K562 (cell line): Measurements from ENCODE around the gene ANXA7. TPM values are rescaled to one million over a fixed set of nuclear protein-coding genes. Genes with fewer than 3 reads are reported as not detected.

Experiments
- ATAC-seq: fragments of 200-7000 bp; cut with Tn5 transposase; 3 replicates; pipeline ENCODE4 v1.9.1; 2020; ENCODE audit warnings: moderate library complexity
- BruUV-seq: library from RNA; stranded (reverse); fragments of 400-500 nt; replicated peaks from 2 replicates; lab custom pipeline; 2021; lab: Mats Ljungman, UMichigan
- CTCF ChIA-PET: fragments of 300-600 bp; formaldehyde crosslinking; extraction: SDS; loops from one replicate; lab custom pipeline; 2021; ENCODE audit warnings: low intra/inter-chr PET ratio; lab: Yijun Ruan, JAX
- POLR2A ChIA-PET: fragments of 300-600, 350-650 bp; sonication (Branson Sonifier 250); formaldehyde crosslinking; extraction: SDS; loops from one replicate; lab custom pipeline; 2021; ENCODE audit warnings: antibody characterized with exemption, inconsistent platforms; lab: Yijun Ruan, JAX
- DNase-seq, 4 experiments: peaks; one replicate each; pipeline versions ENCODE4 v3.0.0 to v3.0.0-alpha.2; 2011 to 2018; ENCODE audit warnings: low spot score in 3 of 4, mixed read lengths in 3 of 4; ENCODE audit errors: extremely low read depth in 1 of 4
- FAIRE-seq: peaks from 2 replicates; lab custom pipeline; 2011; peaks lifted over from hg19 to GRCh38; lab: Jason Lieb, UNC
- H2AFZ ChIP-seq: 2 replicates; pipeline ENCODE4 v1.6.0; 2011; ENCODE audit warnings: low read depth, low read length, control low read depth, inconsistent platforms
- H3K27ac ChIP-seq: fragments of 200-600 bp; 3 replicates; pipeline ENCODE4 v1.8.0; 2011; ENCODE audit warnings: low read depth, mild to moderate bottlenecking, control low read depth, inconsistent platforms, low read length, moderate library complexity, mixed read lengths; ENCODE audit errors: extremely low read depth
- H3K27me3 ChIP-seq, 2 experiments: fragments of 300-600 bp in 1 of 2; 2 replicates in 1 of 2; 3 replicates in 1 of 2; pipeline versions ENCODE4 v1.6.0 to v1.8.0; 2011; ENCODE audit warnings: inconsistent platforms in 2 of 2, low read length in 2 of 2, mild to moderate bottlenecking in 1 of 2, mixed read lengths in 1 of 2, moderate library complexity in 1 of 2; ENCODE audit not compliant: control insufficient read depth in 2 of 2, insufficient read depth in 2 of 2
- H3K36me3 ChIP-seq: fragments of 300-600 bp; 3 replicates; pipeline ENCODE4 v1.8.0; 2011; ENCODE audit warnings: mild to moderate bottlenecking, low read length, inconsistent platforms; ENCODE audit not compliant: control insufficient read depth, insufficient read depth
- H3K4me1 ChIP-seq, 2 experiments: fragments of 200-600 bp in 1 of 2; replicated peaks in 1 of 2; 2 replicates in 1 of 2; 3 replicates in 1 of 2; pipeline versions ENCODE4 v1.5.1 to v1.8.0; 2011; ENCODE audit warnings: inconsistent platforms in 2 of 2, low read length in 2 of 2, mild to moderate bottlenecking in 1 of 2, mixed read lengths in 1 of 2, moderate library complexity in 1 of 2; ENCODE audit not compliant: control insufficient read depth in 2 of 2, insufficient read depth in 2 of 2
- H3K4me2 ChIP-seq: 2 replicates; pipeline ENCODE4 v1.6.1; 2011; ENCODE audit warnings: low read length, control low read depth, inconsistent platforms, mixed read lengths; ENCODE audit not compliant: insufficient read depth
- H3K4me3 ChIP-seq: fragments of 200-600 bp; sonication (generic), shearing (Covaris generic); 2 replicates; pipeline ENCODE4 v1.5.1; 2016; ENCODE audit warnings: control low read depth, inconsistent platforms
- H3K79me2 ChIP-seq: fragments of 200-600 bp; 3 replicates; pipeline ENCODE4 v1.8.0; 2011; ENCODE audit warnings: low read length, inconsistent platforms; ENCODE audit not compliant: control insufficient read depth, insufficient read depth
- H3K9ac ChIP-seq, 2 experiments: 2 replicates each; pipeline versions ENCODE4 v1.6.0 to v1.6.1; 2011; ENCODE audit warnings: low read depth in 2 of 2, low read length in 2 of 2, control low read depth in 1 of 2, inconsistent platforms in 1 of 2, mild to moderate bottlenecking in 1 of 2, mixed read lengths in 1 of 2; ENCODE audit not compliant: insufficient read depth in 1 of 2
- H3K9me1 ChIP-seq: one replicate; pipeline ENCODE4 v1.6.0; 2011; ENCODE audit warnings: inconsistent platforms, mild to moderate bottlenecking, low read length, moderate library complexity; ENCODE audit not compliant: control insufficient read depth, insufficient read depth
- H3K9me3 ChIP-seq: replicated peaks from 2 replicates; pipeline ENCODE4 v1.5.1; 2011; ENCODE audit warnings: low read depth, low read length, inconsistent platforms; ENCODE audit not compliant: control insufficient read depth, insufficient read depth
- H4K20me1 ChIP-seq: replicated peaks from 2 replicates; pipeline ENCODE4 v1.6.1; 2011; ENCODE audit warnings: low read length, inconsistent platforms, mixed read lengths; ENCODE audit not compliant: control insufficient read depth, insufficient read depth
- ARID1B ChIP-seq: fragments of 450-650 bp; IDR thresholded peaks from 2 replicates; pipeline ENCODE4 v1.6.1; 2016; ENCODE audit warnings: antibody characterized with exemption, mild to moderate bottlenecking, inconsistent platforms
- CBFA2T3 ChIP-seq: fragments of 450-650 bp; IDR thresholded peaks from 2 replicates; pipeline ENCODE4 v1.6.1; 2017
- ERF ChIP-seq: fragments of 450-650 bp; formaldehyde crosslinking; IDR thresholded peaks from 2 replicates; pipeline ENCODE4 v1.4.0; 2020; ENCODE audit warnings: mild to moderate bottlenecking, mixed read lengths
- FOSL1 ChIP-seq: fragments of 200-800 bp; sonication (Bioruptor generic); conservative IDR thresholded peaks from 2 replicates; pipeline ENCODE4 v1.6.1; 2016; ENCODE audit warnings: missing genetic modification characterization, missing compliant biosample characterization
- FUS ChIP-seq: fragments of 200-400 bp; formaldehyde crosslinking; optimal IDR thresholded peaks from 2 replicates; pipeline ENCODE3; 2017; ENCODE audit warnings: low read depth, low read length
- KLF13 ChIP-seq: fragments of 450-650 bp; IDR thresholded peaks from 2 replicates; pipeline ENCODE4 v1.6.1; 2016; ENCODE audit warnings: missing genetic modification characterization, low read depth, mild to moderate bottlenecking, missing compliant biosample characterization, moderate library complexity, borderline replicate concordance
- MAZ ChIP-seq, 2 experiments: fragments of 450-650 bp in 1 of 2; sonication (generic) in 1 of 2; formaldehyde crosslinking; IDR thresholded peaks in 1 of 2; conservative IDR thresholded peaks in 1 of 2; 2 replicates each; pipeline versions ENCODE4 v1.4.0 to v1.5.0; 2020; ENCODE audit warnings: mild to moderate bottlenecking in 1 of 2, missing genetic modification reagents in 1 of 2
- MEF2D ChIP-seq: conservative IDR thresholded peaks from 2 replicates; pipeline ENCODE4 v1.6.1; 2016; ENCODE audit warnings: low read depth, missing genetic modification characterization, missing compliant biosample characterization
- POU5F1 ChIP-seq: fragments of 150-350 bp; IDR thresholded peaks from 2 replicates; pipeline ENCODE4 v1.6.1; 2014; ENCODE audit warnings: borderline replicate concordance, low read length, low read depth, mild to moderate bottlenecking; ENCODE audit not compliant: partially characterized antibody
- RCOR1 ChIP-seq, 2 experiments: IDR thresholded peaks; 2 replicates each; pipeline ENCODE4 v1.6.1; 2012; ENCODE audit warnings: low read depth in 2 of 2, low read length in 2 of 2, borderline replicate concordance in 1 of 2, improper control_type of control experiment in 1 of 2
- TAL1 ChIP-seq: fragments of 450-650 bp; IDR thresholded peaks from 2 replicates; pipeline ENCODE4 v1.6.1; 2016; ENCODE audit warnings: mild to moderate bottlenecking
- TGIF2 ChIP-seq: sonication (generic); formaldehyde crosslinking; IDR thresholded peaks from 2 replicates; pipeline ENCODE4 v1.8.1; 2022; ENCODE audit warnings: mild to moderate bottlenecking, missing genetic modification reagents, moderate library complexity
- TOE1 ChIP-seq, 2 experiments: fragments of 450-650 bp in 1 of 2; sonication (generic) in 1 of 2; formaldehyde crosslinking in 1 of 2; IDR thresholded peaks; 2 replicates each; pipeline versions ENCODE4 v1.7.1 to v1.8.0; 2016 to 2022; ENCODE audit warnings: borderline replicate concordance in 2 of 2, mild to moderate bottlenecking in 2 of 2, antibody characterized with exemption in 1 of 2, inconsistent platforms in 1 of 2, low read depth in 1 of 2, missing genetic modification reagents in 1 of 2, moderate library complexity in 1 of 2
- ZNF134 ChIP-seq: fragments of 250-450 bp; sonication (Bioruptor Pico); conservative IDR thresholded peaks from 2 replicates; pipeline ENCODE4 v1.4.0; 2020
- ZNF644 ChIP-seq: fragments of 200-800 bp; sonication (Bioruptor generic); IDR thresholded peaks from 2 replicates; pipeline ENCODE4 v1.6.1; 2016; ENCODE audit warnings: low read depth, missing genetic modification characterization, missing compliant biosample characterization
- ZNF707 ChIP-seq: fragments of 250-450 bp; sonication (Bioruptor Pico); conservative IDR thresholded peaks from 2 replicates; pipeline ENCODE4 v1.8.0; 2022; ENCODE audit warnings: inconsistent platforms, mild to moderate bottlenecking, moderate library complexity
- WGBS: fragments of 100-300 bp; shearing (Covaris generic); methylation state at CpG from one replicate; pipeline ENCODE4 v1.1.6; 2016; ENCODE audit warnings: low coverage, mixed read lengths; ENCODE audit not compliant: insufficient coverage; ENCODE audit errors: missing lambda C conversion rate; 5-methylcytosine and 5-hydroxymethylcytosine counted together
- in situ Hi-C: fragments of 300-500 bp; cut with MboI; formaldehyde crosslinking; loops from 4 replicates; pipeline ENCODE4 v1.15.0; 2018; ENCODE audit warnings: inconsistent platforms, mixed read lengths
- intact Hi-C: fragments of 100-400 bp; cut with micrococcal nuclease; formaldehyde crosslinking; loops from 2 replicates; pipeline ENCODE4 v1.14.2; 2022
- polyA plus RNA-seq, 8 experiments: library from polyadenylated mRNA; depleted of rRNA in 4 of 8; stranded (reverse) in 5 of 8; unstranded in 3 of 8; fragments of >200 nt; fragmentation: Nextera tagmentation in 2 of 8; fragmentation: Illumina TruSeq in 1 of 8; extraction: Ambion mirVana in 2 of 8; extraction: Trizol in 1 of 8; gene quantifications; 2 replicates each; pipeline versions ENCODE4 v1.2.1 to v1.2.3, GENCODE V29; 2011 to 2014; ENCODE audit warnings: inconsistent platforms in 1 of 8, missing spikeins in 1 of 8
- total RNA-seq, 7 experiments: library from RNA; depleted of rRNA in 6 of 7; stranded (reverse); fragments of >200 nt in 6 of 7; fragmentation: Illumina TruSeq in 2 of 7; extraction: Trizol in 2 of 7; gene quantifications; 2 replicates each; pipeline versions ENCODE4 v1.2.1 to v1.2.3, GENCODE V29; 2011 to 2021; ENCODE audit warnings: low replicate concordance in 1 of 7
- TF ChIP-seq, protein P1 (sequence below): fragments of 450-650 bp; formaldehyde crosslinking; conservative IDR thresholded peaks from 2 replicates; pipeline ENCODE4 v1.4.0; 2022; ENCODE audit warnings: mild to moderate bottlenecking, missing genetic modification characterization
- TF ChIP-seq, protein P2 (sequence below): conservative IDR thresholded peaks from 2 replicates; pipeline ENCODE4 v1.6.1; 2011; ENCODE audit warnings: low read depth, mild to moderate bottlenecking, low read length; ENCODE audit not compliant: control insufficient read depth
- TF ChIP-seq, protein P3 (sequence below): fragments of 250-450 bp; sonication (Bioruptor Pico); IDR thresholded peaks from 2 replicates; pipeline ENCODE4 v1.5.0; 2020; ENCODE audit warnings: mild to moderate bottlenecking

The ANXA7 gene
- total and polyA plus RNA-seq, 9 of the 15 experiments (the other 6 are each of a cell fraction or from before 2014, with no cell fraction given) = 81.6 to 157 (median 122) TPM

DNA sequence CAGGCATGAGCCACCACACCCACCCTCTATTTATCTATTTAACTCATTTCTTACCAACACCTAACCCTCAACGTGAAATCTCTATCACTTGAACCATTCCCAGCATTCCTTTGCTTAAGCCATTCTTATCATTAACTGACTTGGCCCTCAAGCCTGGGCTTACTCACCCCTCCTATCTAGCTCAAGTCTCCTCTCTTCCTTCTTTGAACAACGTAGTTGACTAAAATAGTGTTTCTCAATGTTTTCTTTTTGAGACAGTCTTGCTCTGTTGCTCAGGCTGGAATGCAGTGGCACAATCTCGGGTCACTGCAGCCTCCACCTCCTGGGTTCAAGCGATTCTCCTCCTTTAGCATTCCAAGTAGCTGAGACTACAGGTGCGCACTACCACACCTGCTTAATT is 7.0 kb downstream of the ANXA7 start:
- intact Hi-C loops = loop anchor here (10.0 kb wide), 1 partner anchor 238 kb away; the partner anchor contains the start of gene MYOZ1
- WGBS = 46% methylated on average over 5 of the region's 5 CpGs
- TF ChIP-seq, protein P1, sequence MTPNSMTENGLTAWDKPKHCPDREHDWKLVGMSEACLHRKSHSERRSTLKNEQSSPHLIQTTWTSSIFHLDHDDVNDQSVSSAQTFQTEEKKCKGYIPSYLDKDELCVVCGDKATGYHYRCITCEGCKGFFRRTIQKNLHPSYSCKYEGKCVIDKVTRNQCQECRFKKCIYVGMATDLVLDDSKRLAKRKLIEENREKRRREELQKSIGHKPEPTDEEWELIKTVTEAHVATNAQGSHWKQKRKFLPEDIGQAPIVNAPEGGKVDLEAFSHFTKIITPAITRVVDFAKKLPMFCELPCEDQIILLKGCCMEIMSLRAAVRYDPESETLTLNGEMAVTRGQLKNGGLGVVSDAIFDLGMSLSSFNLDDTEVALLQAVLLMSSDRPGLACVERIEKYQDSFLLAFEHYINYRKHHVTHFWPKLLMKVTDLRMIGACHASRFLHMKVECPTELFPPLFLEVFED (CRISPR knock-in tag) = no peak
- TF ChIP-seq RCOR1 (IDR thresholded peaks at IDR 0.05; ENCODE audit: borderline replicate concordance in 1 of 2, low read depth in 2 of 2, low read length in 2 of 2) = 0 out of 4 replicates have a peak, but pooled peaks of 1 of the 2 experiments have one; percentile 13
- peak; percentile 2 for TF ChIP-seq POU5F1
- 0 out of 2 replicates have a peak, but pooled peaks have one; percentile 4 for TF ChIP-seq TAL1
- TF ChIP-seq ARID1B = peak; percentile 45; the same call in 1 of the 2 replicates
- no peak for TF ChIP-seq MEF2D (tag)
- no peak for TF ChIP-seq FUS
- TF ChIP-seq, protein P2, sequence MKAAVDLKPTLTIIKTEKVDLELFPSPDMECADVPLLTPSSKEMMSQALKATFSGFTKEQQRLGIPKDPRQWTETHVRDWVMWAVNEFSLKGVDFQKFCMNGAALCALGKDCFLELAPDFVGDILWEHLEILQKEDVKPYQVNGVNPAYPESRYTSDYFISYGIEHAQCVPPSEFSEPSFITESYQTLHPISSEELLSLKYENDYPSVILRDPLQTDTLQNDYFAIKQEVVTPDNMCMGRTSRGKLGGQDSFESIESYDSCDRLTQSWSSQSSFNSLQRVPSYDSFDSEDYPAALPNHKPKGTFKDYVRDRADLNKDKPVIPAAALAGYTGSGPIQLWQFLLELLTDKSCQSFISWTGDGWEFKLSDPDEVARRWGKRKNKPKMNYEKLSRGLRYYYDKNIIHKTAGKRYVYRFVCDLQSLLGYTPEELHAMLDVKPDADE = no peak
- no peak for TF ChIP-seq TGIF2
- 0 out of 2 replicates have a peak, but pooled peaks have one; percentile 15 for TF ChIP-seq FOSL1
- no peak for TF ChIP-seq KLF13
- no peak for TF ChIP-seq TOE1 (IDR thresholded peaks at IDR 0.05; ENCODE audit: borderline replicate concordance)
- TF ChIP-seq TOE1 (CRISPR knock-in tag; IDR thresholded peaks at IDR 0.05; ENCODE audit: borderline replicate concordance, low read depth) = no peak
- no peak for TF ChIP-seq ZNF644 (tag)
- TF ChIP-seq ERF (CRISPR knock-in tag) = no peak
- TF ChIP-seq, protein P3, sequence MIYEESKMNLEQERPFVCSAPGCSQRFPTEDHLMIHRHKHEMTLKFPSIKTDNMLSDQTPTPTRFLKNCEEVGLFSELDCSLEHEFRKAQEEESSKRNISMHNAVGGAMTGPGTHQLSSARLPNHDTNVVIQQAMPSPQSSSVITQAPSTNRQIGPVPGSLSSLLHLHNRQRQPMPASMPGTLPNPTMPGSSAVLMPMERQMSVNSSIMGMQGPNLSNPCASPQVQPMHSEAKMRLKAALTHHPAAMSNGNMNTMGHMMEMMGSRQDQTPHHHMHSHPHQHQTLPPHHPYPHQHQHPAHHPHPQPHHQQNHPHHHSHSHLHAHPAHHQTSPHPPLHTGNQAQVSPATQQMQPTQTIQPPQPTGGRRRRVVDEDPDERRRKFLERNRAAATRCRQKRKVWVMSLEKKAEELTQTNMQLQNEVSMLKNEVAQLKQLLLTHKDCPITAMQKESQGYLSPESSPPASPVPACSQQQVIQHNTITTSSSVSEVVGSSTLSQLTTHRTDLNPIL (CRISPR knock-in tag) = no peak
- TF ChIP-seq ZNF134 (CRISPR knock-in tag) = no peak
- no peak for TF ChIP-seq MAZ (CRISPR knock-in tag; conservative IDR thresholded peaks at IDR 0.05 in 1 of 2, IDR thresholded peaks at IDR 0.05 in 1 of 2)
- TF ChIP-seq ZNF707 (CRISPR knock-in tag) = no peak
- TF ChIP-seq CBFA2T3 = peak; percentile 50; the same call in 1 of the 2 replicates

More for the DNA sequence above, 7.0 kb downstream of the ANXA7 start:
- peak; percentile 15 for FAIRE-seq
- BruUV-seq = no TSS peak
- ChIA-PET CTCF (no interaction called here), POLR2A (interaction anchor here (0.6 to 2.0 kb wide), 8 partner anchors 17 to 761 kb away, joined by 3 to 5 read pairs (median 3); partner anchors contain the start of genes DNAJC9 and NUDT13)
- H3K36me3 ChIP-seq = peaks cover 13% of the 10 kb centered on the region; the same call in 2 of the 3 replicates
- in situ Hi-C loops = no loop called here
- H3K4me3 ChIP-seq = no peak overlapping the region
- H3K4me2 ChIP-seq = peak overlapping the region; percentile 19
- peak; percentile 39 for ATAC-seq
- peaks cover 17 to 20% of the 10 kb centered on the region in 2 experiments for H3K4me1 ChIP-seq
- H3K79me2 ChIP-seq = peaks cover 98% of the 10 kb centered on the region
- no peak overlapping the region for H3K9ac ChIP-seq
- no peak overlapping the region for H3K27ac ChIP-seq
- DNase-seq = peak in 2 of 4 experiments; percentile 35 to 49
- no peaks in the 10 kb centered on the region for H3K27me3 ChIP-seq
- H3K9me1 ChIP-seq = no peaks in the 10 kb centered on the region
- H2AFZ ChIP-seq = no peak overlapping the region
- no peaks in the 10 kb centered on the region for H3K9me3 ChIP-seq
- peaks cover 18% of the 10 kb centered on the region for H4K20me1 ChIP-seq
